ENCODE data around the gene SLC23A2. TPM values are rescaled to one million over a fixed set of nuclear protein-coding genes. Genes with fewer than 3 reads are reported as not detected.

The SLC23A2 gene
- polyA plus RNA-seq, 3 donors, result 3.3 to 28.4 (median 6.4) TPM

DNA sequence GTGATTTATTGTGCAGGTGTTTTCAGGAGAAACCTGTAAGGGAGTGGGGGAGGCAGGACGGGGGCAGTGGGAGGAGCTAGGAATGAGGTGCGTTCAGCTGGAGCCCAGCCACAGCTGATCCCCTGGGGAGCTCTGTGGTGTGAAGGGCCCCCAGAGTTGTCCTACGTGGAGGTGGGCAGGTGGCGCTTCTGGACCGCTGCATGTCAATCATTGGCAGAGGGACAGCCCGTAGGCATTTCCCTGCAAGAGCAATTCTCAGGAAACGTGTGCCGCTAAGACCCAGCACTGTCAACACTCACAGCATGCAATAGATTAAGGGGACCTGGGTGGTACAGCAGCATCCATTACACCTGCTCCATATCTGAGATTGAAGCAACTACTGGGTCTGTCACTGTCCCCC lies 191.6 kb downstream of the SLC23A2 start:
- H3K79me2 ChIP-seq (ENCODE audit: insufficient read depth, low read length), result peaks cover 90% of the 10 kb centered on the region
- intact Hi-C loops (cut with micrococcal nuclease), result loop anchor here in 1 of 2 donors (10.0 kb wide), 1 partner anchor 275 kb away; no protein-coding TSS in a partner anchor
- peaks cover 0 to 3% (median 0%) of the 10 kb centered on the region in 3 donors for H3K27me3 Mint-ChIP-seq (ENCODE audit: low read depth in 3 of 3)
- no peak for DNase-seq
- peaks cover 62% of the 10 kb centered on the region for H4K20me1 ChIP-seq (ENCODE audit: insufficient read depth, low read length)
- TF ChIP-seq, protein P1, sequence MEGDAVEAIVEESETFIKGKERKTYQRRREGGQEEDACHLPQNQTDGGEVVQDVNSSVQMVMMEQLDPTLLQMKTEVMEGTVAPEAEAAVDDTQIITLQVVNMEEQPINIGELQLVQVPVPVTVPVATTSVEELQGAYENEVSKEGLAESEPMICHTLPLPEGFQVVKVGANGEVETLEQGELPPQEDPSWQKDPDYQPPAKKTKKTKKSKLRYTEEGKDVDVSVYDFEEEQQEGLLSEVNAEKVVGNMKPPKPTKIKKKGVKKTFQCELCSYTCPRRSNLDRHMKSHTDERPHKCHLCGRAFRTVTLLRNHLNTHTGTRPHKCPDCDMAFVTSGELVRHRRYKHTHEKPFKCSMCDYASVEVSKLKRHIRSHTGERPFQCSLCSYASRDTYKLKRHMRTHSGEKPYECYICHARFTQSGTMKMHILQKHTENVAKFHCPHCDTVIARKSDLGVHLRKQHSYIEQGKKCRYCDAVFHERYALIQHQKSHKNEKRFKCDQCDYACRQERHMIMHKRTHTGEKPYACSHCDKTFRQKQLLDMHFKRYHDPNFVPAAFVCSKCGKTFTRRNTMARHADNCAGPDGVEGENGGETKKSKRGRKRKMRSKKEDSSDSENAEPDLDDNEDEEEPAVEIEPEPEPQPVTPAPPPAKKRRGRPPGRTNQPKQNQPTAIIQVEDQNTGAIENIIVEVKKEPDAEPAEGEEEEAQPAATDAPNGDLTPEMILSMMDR (IDR thresholded peaks at IDR 0.05), result no peak
- no peaks in the 10 kb centered on the region for H3K9me3 Mint-ChIP-seq
- peak overlapping the region; percentile 96 to 100 for H3K27ac ChIP-seq (ENCODE audit: low read depth in 1 of 2, low read length in 2 of 2)
- no peaks in the 10 kb centered on the region for H3K27me3 ChIP-seq (ENCODE audit: control insufficient read depth in 2 of 2, insufficient read depth in 2 of 2, low read length in 2 of 2)
- peaks cover 99% of the 10 kb centered on the region for H3K4me1 Mint-ChIP-seq
- H3K27ac Mint-ChIP-seq, result peak overlapping the region; percentile 100
- H3K4me1 ChIP-seq (ENCODE audit: control insufficient read depth in 1 of 2, insufficient read depth in 2 of 2, low read length in 2 of 2), result peaks cover 91 to 97% of the 10 kb centered on the region in 2 donors
- peak overlapping the region; percentile 98 for H3K9ac ChIP-seq (ENCODE audit: insufficient read depth, low read length, poor library complexity, severe bottlenecking)
- peak overlapping the region; percentile 75 for H3K4me2 ChIP-seq (replicated peaks; ENCODE audit: extremely low read depth, low read length, poor library complexity, severe bottlenecking)
- peak overlapping the region in 1 of 2 donors; percentile 78 for H3K4me3 Mint-ChIP-seq
- WGBS (ENCODE audit: insufficient coverage), result 42% methylated on average over 8 of the region's 8 CpGs
- H3K9me3 ChIP-seq (replicated peaks in 1 of 2; ENCODE audit: control insufficient read depth in 1 of 2, insufficient read depth in 1 of 2, low read length in 2 of 2), result no peaks in the 10 kb centered on the region
- peaks cover 56 to 84% of the 10 kb centered on the region in 2 donors for H3K36me3 Mint-ChIP-seq
- H3K36me3 ChIP-seq (replicated peaks in 1 of 2; ENCODE audit: control insufficient read depth in 1 of 2, insufficient read depth in 2 of 2, low read length in 2 of 2), result peaks cover 21 to 58% of the 10 kb centered on the region in 2 donors
- peak overlapping the region in 1 of 3 experiments; percentile 68 for H3K4me3 ChIP-seq (replicated peaks in 1 of 3; ENCODE audit: low read depth in 2 of 3, low read length in 3 of 3)
- no peak overlapping the region for H2AFZ ChIP-seq (ENCODE audit: insufficient read depth, low read depth, low read length, poor library complexity, severe bottlenecking)

DNA sequence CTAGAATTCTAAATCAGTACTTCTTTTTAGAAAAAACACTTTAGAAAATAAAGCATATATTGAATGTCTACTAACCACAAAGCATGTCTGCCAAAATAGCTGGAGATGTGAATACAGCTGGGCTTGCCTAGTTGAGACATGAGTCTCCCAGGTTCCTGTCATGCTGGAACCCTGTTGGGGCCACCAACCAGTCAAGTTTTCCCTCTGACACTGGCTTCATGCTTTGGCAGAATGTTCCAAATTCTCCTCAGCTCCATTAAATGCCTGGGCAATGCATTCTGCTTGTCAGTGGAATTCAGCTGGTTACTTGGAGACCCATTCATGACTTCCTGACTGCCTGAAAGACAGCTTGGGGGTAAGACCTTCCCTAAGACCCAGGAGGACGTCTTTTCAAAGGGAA lies 192.4 kb downstream of the SLC23A2 start:
- peak in 1 of 3 donors; percentile 35 for DNase-seq
- TF ChIP-seq, protein P1 (IDR thresholded peaks at IDR 0.05), result no peak
- 14% methylated on average over 1 of the region's 1 CpG for WGBS (ENCODE audit: insufficient coverage)
- H3K4me1 Mint-ChIP-seq, result peaks cover 92% of the 10 kb centered on the region
- Histone ChIP-seq H3K9ac (ENCODE audit: insufficient read depth, low read length, poor library complexity, severe bottlenecking) (peak overlapping the region; percentile 98), H3K9me3 (replicated peaks in 1 of 2; ENCODE audit: control insufficient read depth in 1 of 2, insufficient read depth in 1 of 2, low read length in 2 of 2) (no peaks in the 10 kb centered on the region), H3K79me2 (ENCODE audit: insufficient read depth, low read length) (peaks cover 95% of the 10 kb centered on the region), H3K36me3 (replicated peaks in 1 of 2; ENCODE audit: control insufficient read depth in 1 of 2, insufficient read depth in 2 of 2, low read length in 2 of 2) (peaks cover 23 to 63% of the 10 kb centered on the region in 2 donors), H3K4me2 (replicated peaks; ENCODE audit: extremely low read depth, low read length, poor library complexity, severe bottlenecking) (peak overlapping the region; percentile 75), H2AFZ (ENCODE audit: insufficient read depth, low read depth, low read length, poor library complexity, severe bottlenecking) (no peak overlapping the region), H3K4me1 (ENCODE audit: control insufficient read depth in 1 of 2, insufficient read depth in 2 of 2, low read length in 2 of 2) (peaks cover 84 to 89% of the 10 kb centered on the region in 2 donors), H3K4me3 (replicated peaks in 1 of 3; ENCODE audit: low read depth in 2 of 3, low read length in 3 of 3) (peak overlapping the region in 1 of 3 experiments; percentile 68), H3K27ac (ENCODE audit: low read depth in 1 of 2, low read length in 2 of 2) (peak overlapping the region; percentile 96 to 100), H3K27me3 (ENCODE audit: control insufficient read depth in 2 of 2, insufficient read depth in 2 of 2, low read length in 2 of 2) (no peaks in the 10 kb centered on the region), H4K20me1 (ENCODE audit: insufficient read depth, low read length) (peaks cover 70% of the 10 kb centered on the region)
- peak overlapping the region in 1 of 2 donors; percentile 78 for H3K4me3 Mint-ChIP-seq
- no peaks in the 10 kb centered on the region for H3K9me3 Mint-ChIP-seq
- peaks cover 59 to 86% of the 10 kb centered on the region in 2 donors for H3K36me3 Mint-ChIP-seq
- peak overlapping the region; percentile 87 to 100 (median 100) for H3K27ac Mint-ChIP-seq
- H3K27me3 Mint-ChIP-seq (ENCODE audit: low read depth in 3 of 3), result peaks cover 0 to 1% (median 0%) of the 10 kb centered on the region in 3 donors
- intact Hi-C loops (cut with micrococcal nuclease), result no loop called here
